Peyer's patch (tissue), 4 donors: ENCODE data around the gene MYO5C. TPM values are rescaled to one million over a fixed set of nuclear protein-coding genes. Genes with fewer than 3 reads are reported as not detected.
A peak's percentile ranks its signal among the peaks of the same experiment; 100 is the strongest.

Experiments used
- DNase-seq, 3 donors: peaks; one replicate each; pipeline ENCODE4 v3.0.0-alpha.2; 2017 to 2019
- H3K27ac ChIP-seq, 4 donors: fragments of 200-600 bp; sonication (generic); one replicate each; pipeline ENCODE4 v1.5.1; 2016 to 2019
- H3K27me3 ChIP-seq, 2 donors: fragments of 200-600 bp; sonication (generic); one replicate each; pipeline ENCODE4 v1.5.1; 2019
- H3K36me3 ChIP-seq, 3 donors: fragments of 200-600 bp; sonication (generic); one replicate each; pipeline ENCODE4 v1.5.1; 2016 to 2019
- H3K4me1 ChIP-seq, 4 donors: fragments of 200-600 bp; sonication (generic); one replicate each; pipeline ENCODE4 v1.5.1; 2016 to 2019
- H3K4me3 ChIP-seq, 4 donors: fragments of 200-600 bp; sonication (generic); 1 replicate in 3 of 4; 2 replicates in 1 of 4; pipeline ENCODE4 v1.5.1; 2016 to 2019; ENCODE audit warnings: mild to moderate bottlenecking in 1 of 4
- H3K9me3 ChIP-seq, 4 donors: fragments of 200-600 bp; sonication (generic); one replicate each; pipeline ENCODE4 v1.5.1; 2016 to 2019; ENCODE audit warnings: mild to moderate bottlenecking in 1 of 4
- CTCF ChIP-seq, 6 experiments: fragments of 450-650 bp in 4 of 6; fragments of 200-600 bp in 2 of 6; sonication (generic) in 1 of 6; IDR thresholded peaks; one replicate each; pipeline ENCODE4 v1.5.1; 2017 to 2019; ENCODE audit warnings: antibody characterized with exemption in 6 of 6, mild to moderate bottlenecking in 3 of 6, moderate library complexity in 1 of 6
- POLR2A ChIP-seq, 2 donors: fragments of 450-650 bp; IDR thresholded peaks; one replicate each; pipeline ENCODE4 v1.5.1; 2017; ENCODE audit warnings: antibody characterized with exemption in 2 of 2, mild to moderate bottlenecking in 2 of 2, moderate library complexity in 2 of 2
- total RNA-seq, 4 donors: library from RNA; depleted of rRNA; stranded (reverse); fragments of >200 nt; gene quantifications; one replicate each; pipeline ENCODE4 v1.1.0, GENCODE V29; 2016

The MYO5C gene
- total RNA-seq, 4 donors from 2014 or later, result 29.1 to 60.2 (median 45.4) TPM

DNA sequence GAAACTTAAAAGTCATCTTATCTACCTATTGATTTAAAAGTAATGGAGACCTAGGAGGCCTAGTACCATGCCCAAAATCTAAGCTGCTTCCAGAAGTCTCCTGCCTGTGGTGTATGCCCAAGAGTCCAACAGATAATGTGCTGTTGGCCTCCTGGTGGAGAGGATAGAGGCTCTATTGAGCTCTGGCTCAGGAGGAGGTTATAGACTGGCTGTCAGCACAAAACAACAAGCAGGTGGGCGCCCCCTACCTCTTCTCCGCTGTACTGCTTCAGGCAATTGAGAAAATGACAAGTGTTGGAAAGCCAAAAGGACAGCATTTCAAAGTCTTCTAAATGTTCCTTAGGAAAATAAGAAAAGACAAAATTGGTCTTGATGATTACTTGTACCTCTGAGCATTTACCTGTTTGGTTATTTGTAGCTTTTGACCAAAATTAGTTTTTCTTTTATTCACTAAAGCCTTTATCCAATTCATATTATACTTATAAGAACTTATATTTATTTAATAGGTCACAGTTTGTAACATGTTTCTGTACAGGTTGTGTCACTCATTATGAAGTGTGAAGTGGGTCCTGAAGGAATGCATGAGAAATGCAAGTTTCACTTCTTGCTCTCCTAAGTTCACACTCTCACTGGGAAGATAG lies 87.2 kb downstream of the MYO5C start:
- no peaks in the 10 kb centered on the region for H3K4me1 ChIP-seq
- no peak overlapping the region for H3K4me3 ChIP-seq
- no peak for TF ChIP-seq POLR2A (IDR thresholded peaks at IDR 0.05)
- peak; percentile 61 to 78 (median 73) for TF ChIP-seq CTCF (IDR thresholded peaks at IDR 0.05)
- peak; percentile 66 to 87 (median 66) for DNase-seq
- H3K36me3 ChIP-seq, result peaks cover 0 to 17% (median 0%) of the 10 kb centered on the region in 3 donors
- no peaks in the 10 kb centered on the region for H3K27me3 ChIP-seq
- H3K9me3 ChIP-seq, result no peaks in the 10 kb centered on the region
- H3K27ac ChIP-seq, result no peak overlapping the region

DNA sequence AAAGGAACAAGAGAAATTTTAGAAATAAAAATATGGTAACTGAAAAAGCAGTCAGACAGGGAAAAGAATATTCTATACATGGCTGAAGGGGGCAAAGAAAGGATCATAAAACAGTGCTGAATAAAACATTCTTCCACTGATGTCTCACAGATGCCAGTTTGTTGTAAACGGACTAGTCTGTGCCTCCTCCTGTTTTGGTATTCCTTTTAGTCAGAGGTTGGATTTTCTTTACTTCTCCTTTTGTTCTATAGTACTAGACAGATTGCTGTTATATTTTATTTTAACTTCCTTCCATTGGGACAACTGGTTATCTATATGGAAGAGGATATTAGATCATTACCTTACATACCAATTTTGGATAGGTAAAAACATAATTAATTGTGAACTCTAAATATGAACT lies 88.4 kb downstream of the MYO5C start:
- Histone ChIP-seq H3K27me3 (no peaks in the 10 kb centered on the region), H3K9me3 (no peaks in the 10 kb centered on the region), H3K27ac (no peak overlapping the region), H3K4me1 (no peaks in the 10 kb centered on the region), H3K36me3 (peaks cover 0 to 11% (median 0%) of the 10 kb centered on the region in 3 donors), H3K4me3 (no peak overlapping the region)
- DNase-seq, result no peak
- TF ChIP-seq POLR2A (IDR thresholded peaks at IDR 0.05), result no peak
- no peak for TF ChIP-seq CTCF (IDR thresholded peaks at IDR 0.05)

GRCh38 chr15:52206446-52206845 lies 89.2 kb downstream of the MYO5C start:
- Histone ChIP-seq H3K4me3 (no peak overlapping the region), H3K27ac (no peak overlapping the region), H3K9me3 (no peaks in the 10 kb centered on the region), H3K4me1 (no peaks in the 10 kb centered on the region), H3K36me3 (peaks cover 0 to 11% (median 0%) of the 10 kb centered on the region in 3 donors), H3K27me3 (no peaks in the 10 kb centered on the region)
- DNase-seq, result no peak
- TF ChIP-seq CTCF (IDR thresholded peaks at IDR 0.05) (no peak), POLR2A (IDR thresholded peaks at IDR 0.05) (no peak)

DNA sequence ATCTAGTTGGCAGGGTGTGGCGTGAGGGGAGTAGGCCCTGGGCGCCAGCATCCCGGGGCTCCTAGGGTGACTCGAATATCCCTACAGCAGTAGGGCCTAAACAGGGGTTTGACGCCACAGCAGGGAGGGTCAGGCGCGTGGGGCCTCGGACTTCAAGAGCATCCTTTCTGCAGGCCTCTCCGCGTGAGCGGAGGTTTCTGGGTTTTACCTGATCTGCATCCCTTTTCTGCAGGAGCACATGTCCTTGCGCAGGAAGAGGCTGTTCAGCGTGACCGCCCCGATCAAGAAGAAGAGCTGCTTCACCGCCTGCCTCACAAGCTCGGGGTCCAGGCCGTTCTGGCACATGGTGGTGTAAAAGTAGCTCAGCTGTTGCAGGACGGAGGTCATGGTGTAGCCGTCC lies 90.9 kb downstream of the MYO5C start:
- no peaks in the 10 kb centered on the region for H3K9me3 ChIP-seq
- H3K27ac ChIP-seq, result no peak overlapping the region
- no peaks in the 10 kb centered on the region for H3K4me1 ChIP-seq
- H3K36me3 ChIP-seq, result peaks cover 0 to 11% (median 0%) of the 10 kb centered on the region in 3 donors
- DNase-seq, result no peak
- H3K27me3 ChIP-seq, result no peaks in the 10 kb centered on the region
- TF ChIP-seq POLR2A (IDR thresholded peaks at IDR 0.05) (no peak), CTCF (IDR thresholded peaks at IDR 0.05) (no peak)
- no peak overlapping the region for H3K4me3 ChIP-seq

GRCh38 chr15:52200831-52201365 lies 94.7 kb downstream of the MYO5C start:
- Histone ChIP-seq H3K4me3 (no peak overlapping the region), H3K4me1 (no peaks in the 10 kb centered on the region), H3K9me3 (no peaks in the 10 kb centered on the region), H3K27me3 (no peaks in the 10 kb centered on the region), H3K36me3 (peaks cover 0 to 11% (median 0%) of the 10 kb centered on the region in 3 donors), H3K27ac (no peak overlapping the region)
- no peak for DNase-seq
- TF ChIP-seq POLR2A (IDR thresholded peaks at IDR 0.05) (no peak), CTCF (IDR thresholded peaks at IDR 0.05) (no peak)
